GM12878 (cell line): ENCODE data around the gene ATP13A4.

Experiments
- JUNB ChIP-seq: IDR thresholded peaks from 2 replicates; pipeline ENCODE4 v1.6.1; 2016; ENCODE audit warnings: antibody characterized with exemption, mild to moderate bottlenecking
- KDM1A ChIP-seq: fragments of 200-600 bp; sonication (generic); IDR thresholded peaks from 2 replicates; pipeline ENCODE4 v1.6.1; 2016; ENCODE audit warnings: borderline replicate concordance
- MXI1 ChIP-seq: fragments of 150-350 bp; IDR thresholded peaks from 2 replicates; pipeline ENCODE4 v1.6.1; 2011; ENCODE audit warnings: low read depth, mild to moderate bottlenecking, inconsistent platforms, low read length, improper control_type of control experiment
- NRF1 ChIP-seq: conservative IDR thresholded peaks from 2 replicates; pipeline ENCODE4 v1.6.1; 2011; ENCODE audit warnings: mild to moderate bottlenecking, low read depth, low read length, improper control_type of control experiment
- POLR2AphosphoS5 ChIP-seq: IDR thresholded peaks from 2 replicates; pipeline ENCODE4 v1.6.1; 2011; ENCODE audit warnings: mild to moderate bottlenecking, low read length, inconsistent platforms
- RAD51 ChIP-seq: fragments of 450-650 bp; IDR thresholded peaks from 2 replicates; pipeline ENCODE4 v1.6.1; 2016; ENCODE audit warnings: moderate library complexity, mild to moderate bottlenecking, inconsistent platforms
- ZBED1 ChIP-seq: IDR thresholded peaks from 2 replicates; pipeline ENCODE4 v1.6.1; 2016; ENCODE audit warnings: borderline replicate concordance
- TF ChIP-seq, protein P1 (sequence below), 3 experiments: IDR thresholded peaks in 2 of 3; conservative IDR thresholded peaks in 1 of 3; 2 replicates each; pipeline ENCODE4 v1.5.1; 2011; ENCODE audit warnings: low read depth in 3 of 3, low read length in 3 of 3, mild to moderate bottlenecking in 3 of 3, control low read depth in 2 of 3, moderate library complexity in 2 of 3, inconsistent platforms in 1 of 3, mixed read lengths in 1 of 3; ENCODE audit not compliant: control insufficient read depth in 2 of 3, insufficient read depth in 1 of 3; ENCODE audit errors: extremely low read depth in 1 of 3

DNA sequence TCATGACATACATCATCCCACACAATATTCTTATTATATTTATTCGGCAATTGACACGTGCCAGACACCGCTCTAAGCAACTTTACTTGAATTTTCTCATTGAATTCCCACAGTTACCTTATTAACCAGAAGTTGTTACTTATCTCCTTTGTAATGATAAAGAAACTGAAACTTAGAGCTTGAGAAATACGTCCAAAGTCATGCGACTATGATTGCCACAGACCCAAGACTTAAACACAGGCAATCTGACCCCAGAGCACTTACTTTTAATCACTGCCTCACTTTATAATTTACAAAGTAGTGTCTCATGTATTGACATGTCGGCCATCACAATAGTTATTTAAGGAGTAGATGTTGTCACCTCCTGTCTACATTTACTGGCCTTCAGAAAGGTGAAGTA, 64.7 kb downstream of the ATP13A4 start:
- TF ChIP-seq NRF1 (no peak), JUNB (no peak), POLR2AphosphoS5 (no peak), RAD51 (no peak), ZBED1 (no peak), KDM1A (no peak), MXI1 (no peak)
- TF ChIP-seq, protein P1, sequence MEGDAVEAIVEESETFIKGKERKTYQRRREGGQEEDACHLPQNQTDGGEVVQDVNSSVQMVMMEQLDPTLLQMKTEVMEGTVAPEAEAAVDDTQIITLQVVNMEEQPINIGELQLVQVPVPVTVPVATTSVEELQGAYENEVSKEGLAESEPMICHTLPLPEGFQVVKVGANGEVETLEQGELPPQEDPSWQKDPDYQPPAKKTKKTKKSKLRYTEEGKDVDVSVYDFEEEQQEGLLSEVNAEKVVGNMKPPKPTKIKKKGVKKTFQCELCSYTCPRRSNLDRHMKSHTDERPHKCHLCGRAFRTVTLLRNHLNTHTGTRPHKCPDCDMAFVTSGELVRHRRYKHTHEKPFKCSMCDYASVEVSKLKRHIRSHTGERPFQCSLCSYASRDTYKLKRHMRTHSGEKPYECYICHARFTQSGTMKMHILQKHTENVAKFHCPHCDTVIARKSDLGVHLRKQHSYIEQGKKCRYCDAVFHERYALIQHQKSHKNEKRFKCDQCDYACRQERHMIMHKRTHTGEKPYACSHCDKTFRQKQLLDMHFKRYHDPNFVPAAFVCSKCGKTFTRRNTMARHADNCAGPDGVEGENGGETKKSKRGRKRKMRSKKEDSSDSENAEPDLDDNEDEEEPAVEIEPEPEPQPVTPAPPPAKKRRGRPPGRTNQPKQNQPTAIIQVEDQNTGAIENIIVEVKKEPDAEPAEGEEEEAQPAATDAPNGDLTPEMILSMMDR (IDR thresholded peaks at IDR 0.05 in 2 of 3, conservative IDR thresholded peaks at IDR 0.05 in 1 of 3; ENCODE audit: control insufficient read depth in 2 of 3, extremely low read depth in 1 of 3, insufficient read depth in 1 of 3, low read depth in 3 of 3, low read length in 3 of 3): no peak
